ENCODE results near the gene S100A9. TPM values are rescaled to one million over a fixed set of nuclear protein-coding genes. Genes with fewer than 3 reads are reported as not detected.
A peak's percentile ranks its signal among the peaks of the same experiment; 100 is the strongest.

The S100A9 gene
- total and polyA plus RNA-seq, 2 of the 8 experiments (the other 6 are each of a cell fraction or from before 2014, with no cell fraction given): not detected

DNA sequence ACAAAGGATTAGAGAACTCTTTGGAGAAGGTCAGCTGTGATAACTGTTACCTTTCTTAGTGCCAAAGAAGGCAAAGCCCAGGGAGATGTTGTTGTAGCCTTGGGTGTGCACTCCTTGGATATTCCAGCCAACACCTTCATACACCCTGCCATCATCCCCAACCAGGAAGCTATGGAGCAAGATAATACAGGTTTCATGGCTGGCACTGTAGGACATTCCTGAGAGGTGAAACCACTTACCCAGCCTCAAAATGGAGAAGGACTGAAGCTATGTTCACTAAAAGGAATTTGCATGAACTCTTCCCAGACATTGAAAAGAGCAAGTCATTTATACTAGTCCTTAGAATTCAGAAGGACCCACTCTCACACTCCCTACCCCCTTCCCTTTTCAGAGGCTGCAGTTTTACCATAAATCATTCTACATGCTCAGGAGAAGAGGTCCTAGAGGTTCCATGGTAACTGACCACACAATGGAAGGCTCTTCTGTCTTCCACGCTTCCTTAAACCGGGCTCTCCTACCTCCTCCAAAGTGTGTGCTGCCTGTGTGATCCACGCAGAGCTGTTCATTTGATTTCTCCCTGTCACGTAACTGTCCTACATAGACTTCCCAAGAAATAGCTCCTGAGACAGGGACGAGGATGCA is 14.5 kb upstream of the S100A9 start:
- TF ChIP-seq POLR2AphosphoS5 (IDR thresholded peaks at IDR 0.05; ENCODE audit: low read depth, low read length): no peak
- H3K14ac ChIP-seq (ENCODE audit: insufficient read length): no peak overlapping the region
- no peak overlapping the region for H2BK15ac ChIP-seq (ENCODE audit: low read length)
- H2BK12ac ChIP-seq (ENCODE audit: low read depth, low read length): no peak overlapping the region
- H3K56ac ChIP-seq (replicated peaks; ENCODE audit: insufficient read length, low read depth, low read length): no peak overlapping the region
- DNase-seq (ENCODE audit: low read depth in 1 of 2, low spot score in 2 of 2) (peak in 1 of 2 experiments; percentile 4), FAIRE-seq (no peak)
- CTCF ChIA-PET (ENCODE audit: partially characterized antibody): interaction anchor here (0.6 to 1.2 kb wide), 5 partner anchors 10 to 167 kb away, joined by 3 read pairs; partner anchors contain the start of gene S100A9
- H4K91ac ChIP-seq (replicated peaks; ENCODE audit: insufficient read length, low read length): no peak overlapping the region
- H3K27ac ChIP-seq (ENCODE audit: low read depth, low read length): no peak overlapping the region
- 73% methylated on average over 5 of the region's 5 CpGs; no CpG with 5 or more reads in 1 of the 2 experiments for WGBS, 2 experiments (ENCODE audit: extremely low coverage in 1 of 2, insufficient coverage in 1 of 2, insufficient read length in 1 of 2, insufficient replicate concordance in 2 of 2, low coverage in 1 of 2, low lambda C conversion rate in 2 of 2, missing lambda C conversion rate in 1 of 2)
- H3K4me3 ChIP-seq (ENCODE audit: extremely low read depth in 1 of 4, insufficient read depth in 2 of 4, low read depth in 3 of 4, low read length in 4 of 4): no peak overlapping the region
- H3K4me1 ChIP-seq (replicated peaks in 1 of 4; ENCODE audit: control insufficient read depth in 3 of 4, insufficient read depth in 4 of 4, low read length in 3 of 4): no peaks in the 10 kb centered on the region; a peak in 1 of 7 replicates
- H3K79me2 ChIP-seq (ENCODE audit: control insufficient read depth in 1 of 2, insufficient read depth in 2 of 2, low read length in 2 of 2): no peaks in the 10 kb centered on the region
- no peak overlapping the region for H3K4me2 ChIP-seq (ENCODE audit: insufficient read depth in 1 of 2, low read depth in 2 of 2, low read length in 2 of 2)
- H4K20me1 ChIP-seq (replicated peaks in 1 of 2; ENCODE audit: control insufficient read depth in 1 of 2, insufficient read depth in 2 of 2, low read length in 2 of 2): no peaks in the 10 kb centered on the region
- H2BK20ac ChIP-seq (ENCODE audit: low read length): no peak overlapping the region
- no peaks in the 10 kb centered on the region for H3K36me3 ChIP-seq (ENCODE audit: control insufficient read depth in 2 of 4, insufficient read depth in 4 of 4, low read length in 3 of 4)
- H3K18ac ChIP-seq (ENCODE audit: extremely low read depth, low read length): no peak overlapping the region
- POLR2A ChIA-PET (ENCODE audit: partially characterized antibody): no interaction called here
- H2BK5ac ChIP-seq (ENCODE audit: low read depth, low read length): no peak overlapping the region
- no peak overlapping the region for H2BK120ac ChIP-seq (replicated peaks; ENCODE audit: low read depth, low read length)
- peaks cover 0 to 2% (median 0%) of the 10 kb centered on the region in 4 experiments; a peak in 1 of 7 replicates for H3K27me3 ChIP-seq (replicated peaks in 1 of 4; ENCODE audit: control insufficient read depth in 3 of 4, extremely low read depth in 1 of 4, insufficient read depth in 3 of 4, low read length in 3 of 4)
- H2AK5ac ChIP-seq (ENCODE audit: low read depth, low read length): no peak overlapping the region
- H3K9me3 ChIP-seq (ENCODE audit: insufficient read depth in 2 of 2, low read depth in 1 of 2, low read length in 1 of 2): peaks cover 0 to 2% of the 10 kb centered on the region in 2 experiments; a peak in 1 of 4 replicates
- no peak overlapping the region for H3K4ac ChIP-seq (replicated peaks; ENCODE audit: insufficient read length, low read depth, low read length)
- no peak overlapping the region for H3K9ac ChIP-seq (replicated peaks in 1 of 4; ENCODE audit: extremely low read depth in 1 of 4, low read depth in 3 of 4, low read length in 3 of 4)
- no peak overlapping the region for H2AFZ ChIP-seq (ENCODE audit: low read length)
- H4K8ac ChIP-seq (ENCODE audit: extremely low read depth, insufficient read depth, low read length): no peak overlapping the region
- H4K5ac ChIP-seq (ENCODE audit: insufficient read length, low read depth, low read length): no peak overlapping the region
- no peaks in the 10 kb centered on the region for H3K23me2 ChIP-seq (ENCODE audit: low read depth, low read length)
- no peak overlapping the region for H3K23ac ChIP-seq (ENCODE audit: insufficient read length)
- no peaks in the 10 kb centered on the region for H3K79me1 ChIP-seq (ENCODE audit: low read depth, low read length)
